Activated CD8-positive, alpha-beta memory T cell treated with anti-CD3 and anti-CD28 coated beads for 24 hours (primary cell): ENCODE data around the gene PROKR2.

Source experiments
- DNase-seq: peaks from one replicate; pipeline ENCODE4 v3.0.0-alpha.2; 2020

PROKR2 gene

GRCh38 chr20:5279661-5280060, 37.1 kb downstream of the PROKR2 start:
- no peak for DNase-seq

GRCh38 chr20:5272268-5272667, 44.5 kb downstream of the PROKR2 start:
- no peak for DNase-seq

- DNase-seq, result no peak
These were observed 46.2 kb downstream of the PROKR2 start for GRCh38 chr20:5270603-5271002.

- DNase-seq, result no peak
These were observed 48.3 kb downstream of the PROKR2 start for GRCh38 chr20:5268449-5268848.

GRCh38 chr20:5267092-5267491, 49.7 kb downstream of the PROKR2 start:
- no peak for DNase-seq
